ENCODE data around the gene ZNF48. TPM values are rescaled to one million over a fixed set of nuclear protein-coding genes. Genes with fewer than 3 reads are reported as not detected.
A peak's percentile ranks its signal among the peaks of the same experiment; 100 is the strongest.

Gene ZNF48
- total and polyA plus RNA-seq, 11 donors: 3.1 to 11.0 (median 5.9) TPM

GRCh38 chr16:30445408-30446202 is 50.4 kb downstream of the ZNF48 start, which contains the start of gene SEPHS2:
SEPHS2 (minus strand) TSS chr16:30445874; CDS start chr16:30445727, 147 bp downstream.
- Histone ChIP-seq H3K4me1 (peaks cover 0 to 36% (median 17%) of the 10 kb centered on the region in 12 donors), H3K27me3 (no peaks in the 10 kb centered on the region), H3K36me3 (peaks cover 0 to 23% (median 6%) of the 10 kb centered on the region in 9 donors), H3K4me3 (peak within 1 kb of the TSS; percentile 72 to 97 (median 86)), H3K27ac (peak within 1 kb of the TSS; percentile 91 to 100 (median 97)), H3K9me3 (no peaks in the 10 kb centered on the region)
- intact Hi-C loops (cut with DNase I): loop anchor here (1.0 to 10.0 kb wide), 7 partner anchors 15 to 172 kb away; partner anchors contain the start of genes ZNF768 (in 8 of the 10), ZNF689 (in 3 of the 10) and DCTPP1 (in 2 of the 10)
- DNase-seq (peak; percentile 96 to 98 (median 98)), ATAC-seq (peak; percentile 92 to 98 (median 98))
- WGBS, 4 donors: 0 to 1% (median 0%) methylated on average over 25 to 59 of the region's 59 CpGs
- peak in 1 of 2 donors; percentile 94 for TF ChIP-seq POLR2A (IDR thresholded peaks at IDR 0.05)
- peak in 11 of 12 donors; percentile 21 to 69 (median 44) for TF ChIP-seq CTCF (IDR thresholded peaks at IDR 0.05)

- H3K4me3 ChIP-seq: peak overlapping the region; percentile 72 to 97 (median 86)
- 74 to 81% (median 78%) methylated on average over 10 of the region's 10 CpGs for WGBS, 4 donors
- DNase-seq: no peak
These were observed 51.0 kb downstream of the ZNF48 start for GRCh38 chr16:30446203-30446595.

GRCh38 chr16:30447512-30448226 is 52.4 kb downstream of the ZNF48 start:
- Histone ChIP-seq H3K27ac (no peak overlapping the region), H3K4me1 (peaks cover 0 to 41% (median 17%) of the 10 kb centered on the region in 12 donors), H3K9me3 (no peaks in the 10 kb centered on the region), H3K27me3 (no peaks in the 10 kb centered on the region), H3K4me3 (no peak overlapping the region), H3K36me3 (peaks cover 0 to 19% (median 6%) of the 10 kb centered on the region in 9 donors)
- 87 to 89% (median 88%) methylated on average over 12 of the region's 12 CpGs for WGBS, 4 donors
- DNase-seq (no peak), ATAC-seq (no peak)
- TF ChIP-seq POLR2A (IDR thresholded peaks at IDR 0.05): no peak
- no peak for TF ChIP-seq CTCF (IDR thresholded peaks at IDR 0.05)
- intact Hi-C loops (cut with DNase I): loop anchor here (2.0 to 10.0 kb wide), 6 partner anchors 79 to 170 kb away; partner anchors contain the start of genes ZNF768 (in 8 of the 10) and ZNF689 (in 3 of the 10)

More at GRCh38 chr16:30446203-30446595, 51.0 kb downstream of the ZNF48 start:
- TF ChIP-seq CTCF (IDR thresholded peaks at IDR 0.05): no peak
- no peak for TF ChIP-seq POLR2A (IDR thresholded peaks at IDR 0.05)
- peak overlapping the region in 11 of 12 donors; percentile 91 to 100 (median 97) for H3K27ac ChIP-seq
- no peaks in the 10 kb centered on the region for H3K27me3 ChIP-seq
- no peak for ATAC-seq
- H3K4me1 ChIP-seq: peaks cover 0 to 41% (median 17%) of the 10 kb centered on the region in 12 donors
- H3K9me3 ChIP-seq: no peaks in the 10 kb centered on the region
- H3K36me3 ChIP-seq: peaks cover 0 to 23% (median 6%) of the 10 kb centered on the region in 9 donors
- intact Hi-C loops (cut with DNase I): loop anchor here (5.0 to 10.0 kb wide), 5 partner anchors 81 to 171 kb away; partner anchors contain the start of genes ZNF768 (in 7 of the 10) and ZNF689 (in 3 of the 10)

Measured in heart left ventricle (tissue), 16 donors.